EH (cell line): Measurements from ENCODE around the gene CRIM1.

ENCODE experiments used
- DNase-seq: peaks from one replicate; pipeline ENCODE4 v3.0.0-alpha.2; 2015; ENCODE audit warnings: low read depth

The CRIM1 gene

DNA sequence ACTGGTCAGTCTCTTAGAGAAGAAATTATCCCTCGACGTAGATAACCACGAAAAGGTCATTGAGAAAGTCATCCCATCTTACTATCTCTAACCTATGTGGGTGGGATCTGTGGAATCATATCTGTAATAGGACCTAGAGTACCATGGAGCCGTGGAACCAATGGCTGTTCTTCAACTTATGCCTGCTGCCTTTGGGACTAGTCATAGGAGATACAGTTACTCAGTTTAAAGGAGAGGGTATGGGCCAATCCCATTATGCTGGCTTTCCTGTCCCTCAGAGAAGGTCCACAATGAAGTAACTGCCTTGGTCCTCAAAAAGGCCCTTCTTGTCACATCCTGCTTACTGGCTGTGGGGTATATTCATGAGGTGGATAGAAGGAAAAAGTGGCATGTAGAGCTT lies 164.9 kb downstream of the CRIM1 start:
- DNase-seq: peak; percentile 44

DNA sequence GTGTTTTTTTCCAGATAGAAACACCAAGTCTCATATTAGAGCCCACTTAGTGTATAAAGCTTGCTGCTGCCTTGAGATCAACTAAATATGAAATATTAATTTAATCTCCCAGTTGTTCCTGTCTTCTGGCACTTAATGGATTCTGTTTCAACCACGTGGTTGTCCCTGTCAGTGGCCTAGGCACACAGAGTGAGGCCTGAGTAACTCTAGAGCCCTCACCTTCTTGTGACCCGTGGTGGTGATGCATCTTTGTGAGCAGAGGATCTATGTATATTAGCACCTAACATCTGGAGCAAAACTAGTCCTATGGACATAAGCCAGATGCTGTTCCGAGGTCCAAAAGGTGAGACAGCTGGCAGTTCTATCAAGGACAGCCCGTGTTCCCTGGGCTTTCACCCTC lies 167.6 kb downstream of the CRIM1 start:
- no peak for DNase-seq

DNA sequence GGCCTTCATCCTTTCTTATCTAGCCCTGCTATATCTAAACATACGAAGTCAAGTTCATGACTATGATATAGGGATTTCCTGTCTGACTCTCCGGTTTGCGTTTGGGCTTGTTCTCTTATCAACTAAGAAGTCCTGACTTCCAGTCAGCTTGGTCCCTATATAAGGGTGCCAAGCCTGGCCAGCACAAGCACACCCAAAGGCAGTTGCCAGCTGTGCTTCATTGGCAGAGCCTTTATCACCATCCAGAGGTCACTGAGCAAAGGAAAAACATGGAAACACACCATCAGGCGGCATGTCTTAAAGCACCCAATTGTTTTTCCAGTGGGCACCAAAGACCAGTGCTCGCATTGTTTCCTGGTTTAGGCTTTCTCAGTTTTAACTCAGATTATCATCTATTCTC lies 169.7 kb downstream of the CRIM1 start:
- DNase-seq: no peak

DNA sequence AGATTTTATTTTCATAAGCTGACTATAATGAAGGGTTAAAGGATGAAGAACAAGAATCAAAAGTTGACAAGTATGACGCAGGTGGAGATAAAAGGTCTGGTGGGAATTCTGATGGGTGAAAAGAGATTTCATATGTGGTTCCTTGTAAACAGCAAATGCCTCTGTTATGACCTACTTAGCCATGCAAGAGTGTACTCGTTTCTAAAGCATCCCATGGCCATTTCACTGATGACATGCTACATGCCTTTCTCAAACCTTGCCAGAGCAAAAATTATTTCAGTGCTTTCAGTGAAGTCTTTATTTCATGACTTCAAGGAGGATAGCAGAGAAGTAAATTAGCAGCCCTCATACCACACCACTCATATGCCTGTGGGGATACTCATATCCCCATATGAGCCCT lies 170.6 kb downstream of the CRIM1 start:
- peak; percentile 68 for DNase-seq

DNA sequence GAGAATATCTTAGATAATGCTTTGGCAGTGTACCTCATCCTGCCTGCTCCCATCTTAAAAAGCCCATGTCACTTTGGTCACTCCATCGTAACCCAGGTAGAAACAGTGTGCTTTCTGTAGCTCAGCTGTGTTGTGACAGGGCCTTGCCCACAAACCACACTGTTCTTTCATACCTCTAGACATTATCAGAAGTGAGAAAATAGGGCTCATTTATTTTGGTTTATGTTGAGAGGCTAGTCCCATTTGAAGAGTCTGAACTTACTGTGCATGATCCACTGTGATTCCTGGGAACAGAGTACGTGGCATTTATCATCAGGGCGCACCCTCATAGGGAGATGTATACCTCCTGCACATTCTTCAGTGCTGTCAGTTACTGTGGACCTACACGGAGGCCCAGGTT lies 172.7 kb downstream of the CRIM1 start:
- no peak for DNase-seq

DNA sequence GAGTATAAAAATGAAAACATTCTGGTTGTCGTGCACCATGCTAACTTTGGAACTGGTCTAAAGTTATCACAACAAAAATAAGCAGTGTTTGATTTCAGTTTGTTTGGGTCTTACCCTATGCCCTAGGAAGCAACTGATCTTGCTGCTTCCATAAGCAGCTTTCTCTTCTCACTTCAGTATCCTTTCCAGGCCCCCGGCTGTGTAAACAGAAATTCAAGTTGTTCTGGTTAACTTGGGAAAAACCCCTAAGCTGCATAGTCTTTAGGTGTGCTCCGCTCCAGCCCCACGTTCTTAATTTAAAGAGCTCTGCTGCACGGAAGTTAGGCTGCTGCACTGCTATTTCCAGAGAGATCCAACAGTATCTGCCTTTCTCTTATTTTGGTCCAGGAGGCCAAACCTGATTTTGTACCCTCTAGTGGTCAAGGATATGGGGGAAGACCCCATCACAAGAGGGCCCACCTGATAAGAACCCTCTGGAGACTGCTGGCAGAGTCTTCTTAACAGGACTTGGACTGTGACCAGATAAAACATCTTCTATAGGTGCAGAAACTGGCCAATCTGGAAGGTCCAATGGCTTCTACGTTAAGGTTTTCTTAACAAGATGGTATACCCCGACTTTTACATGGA lies 173.3 kb downstream of the CRIM1 start:
- DNase-seq: no peak

DNA sequence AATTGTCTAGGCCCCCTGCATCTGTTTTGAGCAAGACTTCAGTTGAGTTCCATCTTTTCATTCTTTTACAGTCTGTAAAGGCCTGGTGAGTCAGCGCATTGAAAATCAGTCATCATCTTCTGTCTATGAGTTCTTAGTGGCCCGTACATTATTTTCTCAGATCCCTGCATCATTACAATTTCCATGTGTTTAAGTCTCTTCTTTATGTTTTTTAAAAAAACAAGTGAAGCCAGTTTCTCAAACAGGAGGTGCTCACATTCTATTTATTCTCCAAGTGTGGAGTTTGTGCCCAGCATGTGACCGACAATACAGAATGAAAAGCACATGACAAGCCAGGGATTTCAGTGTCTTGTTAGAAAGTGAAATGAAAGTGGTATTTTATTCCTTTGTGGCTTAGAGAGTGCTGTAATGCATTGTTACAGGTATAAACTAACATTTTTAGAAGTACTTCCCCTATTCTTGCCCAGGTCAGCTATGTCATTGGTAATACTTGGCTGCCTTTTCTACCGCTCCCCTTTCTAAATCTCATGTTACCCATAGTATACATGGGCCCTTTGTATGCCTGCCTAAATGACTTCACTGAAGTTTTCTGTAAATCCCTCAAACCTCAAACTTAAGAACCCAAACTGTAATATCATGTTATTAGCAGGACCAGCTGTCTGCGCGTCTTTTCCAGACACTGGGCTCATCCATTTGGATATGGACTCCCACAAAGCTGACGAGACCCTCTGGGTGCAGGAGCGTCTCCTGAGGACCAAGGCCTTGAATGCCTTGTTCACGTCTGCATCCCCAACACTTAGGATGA lies 174.8 kb downstream of the CRIM1 start:
- peak; percentile 75 for DNase-seq

DNA sequence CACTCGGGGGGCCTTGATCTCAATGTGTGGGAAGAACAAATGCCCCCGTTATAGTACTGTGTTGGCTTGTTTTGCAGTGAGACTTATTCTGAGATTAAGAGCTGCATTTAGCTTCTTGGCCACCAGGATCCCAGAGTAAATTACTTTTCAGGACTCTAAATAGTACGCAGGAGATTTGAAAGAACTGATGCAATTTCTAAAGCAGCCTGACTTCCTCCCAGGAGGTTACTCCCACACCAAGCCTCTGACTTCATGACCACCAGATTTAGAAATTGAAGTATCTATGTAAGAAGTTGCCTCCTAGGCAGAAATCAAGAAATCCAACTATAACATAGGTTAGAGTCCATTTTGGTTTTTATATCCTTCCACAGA lies 175.4 kb downstream of the CRIM1 start:
- DNase-seq: peak; percentile 43

DNA sequence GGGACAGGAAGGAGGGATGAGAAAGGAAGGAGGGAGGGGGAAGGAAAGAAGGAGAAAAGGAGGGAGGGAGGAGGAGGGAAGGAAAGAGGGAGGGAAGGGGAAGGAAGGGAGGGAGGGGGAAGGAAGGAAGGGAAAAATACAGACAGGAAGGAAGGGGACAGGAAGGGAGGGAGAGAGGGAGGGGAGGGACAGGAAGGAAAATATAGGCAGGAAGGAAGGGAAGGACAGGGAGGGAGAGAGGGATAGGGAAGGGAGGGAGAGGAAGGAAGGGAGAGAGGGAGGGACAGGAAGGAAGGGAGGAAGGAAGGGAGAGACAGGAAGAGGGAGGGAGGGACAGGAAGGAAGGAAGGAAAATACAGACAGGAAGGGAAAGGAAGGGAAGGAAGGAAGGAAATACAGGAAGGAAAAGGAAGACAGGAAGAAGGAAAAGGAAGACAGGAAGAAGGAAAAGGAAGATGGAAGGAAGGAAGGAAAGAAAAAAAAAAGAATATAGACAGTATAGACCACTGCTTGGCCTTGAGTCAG lies 178.8 kb downstream of the CRIM1 start:
- no peak for DNase-seq

DNA sequence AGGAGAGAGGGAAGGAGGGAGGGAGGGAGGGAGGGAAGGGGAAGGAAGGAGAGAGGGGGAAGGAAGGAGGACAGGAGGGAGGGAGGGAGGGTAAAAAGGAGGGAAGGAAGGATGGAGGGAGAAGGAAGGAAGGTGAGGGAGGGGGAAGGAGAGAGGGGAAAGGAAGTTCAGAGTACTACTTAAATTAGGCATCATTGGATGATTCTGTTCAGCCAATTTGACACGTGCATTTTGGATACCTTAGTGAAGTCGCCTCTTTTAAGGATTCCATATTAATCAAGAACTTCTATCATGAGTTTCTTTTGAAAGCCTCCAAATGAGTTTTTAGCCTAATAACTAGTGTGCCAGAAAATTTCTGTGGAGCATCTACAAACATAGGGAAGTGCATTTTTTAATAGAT lies 179.5 kb downstream of the CRIM1 start:
- no peak for DNase-seq

DNA sequence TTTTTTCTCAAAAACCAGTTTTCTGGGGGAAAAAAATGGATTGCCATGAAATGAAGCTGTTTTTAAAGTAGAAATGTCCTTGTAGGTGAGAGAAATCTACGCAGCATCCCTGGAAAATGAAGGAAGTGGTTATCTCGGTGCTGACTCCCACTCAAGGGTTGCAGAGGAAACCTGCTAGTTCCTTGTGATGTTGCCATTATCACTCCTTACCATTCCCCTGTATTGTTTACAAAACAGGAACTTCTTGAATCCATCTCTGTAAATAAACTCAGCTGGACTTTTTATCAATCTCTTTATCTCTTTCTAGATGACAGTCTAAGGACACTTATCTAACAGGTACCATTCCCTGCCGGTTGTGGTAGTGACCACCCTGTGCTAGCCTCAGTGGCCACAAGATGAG lies 181.2 kb downstream of the CRIM1 start:
- DNase-seq: no peak

DNA sequence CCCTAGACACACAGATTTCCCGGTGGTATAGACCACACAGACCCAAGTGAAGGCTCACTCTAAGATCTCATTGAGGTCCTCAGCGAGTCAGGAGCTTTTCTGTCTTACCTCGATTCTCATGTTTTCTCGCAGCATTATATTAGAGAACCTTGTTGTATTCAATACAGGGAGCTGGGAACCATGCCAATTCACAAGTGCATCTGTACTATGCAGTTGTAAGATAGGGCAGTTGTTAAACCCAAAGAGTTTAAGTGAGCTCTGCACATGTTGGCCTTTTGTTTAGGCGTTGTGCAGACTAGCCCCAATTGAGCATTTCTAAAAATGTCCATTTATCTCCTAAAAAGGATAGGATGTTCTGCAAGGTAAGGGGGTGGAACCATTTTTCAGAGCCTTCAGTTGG lies 182.8 kb downstream of the CRIM1 start:
- DNase-seq: peak; percentile 49

DNA sequence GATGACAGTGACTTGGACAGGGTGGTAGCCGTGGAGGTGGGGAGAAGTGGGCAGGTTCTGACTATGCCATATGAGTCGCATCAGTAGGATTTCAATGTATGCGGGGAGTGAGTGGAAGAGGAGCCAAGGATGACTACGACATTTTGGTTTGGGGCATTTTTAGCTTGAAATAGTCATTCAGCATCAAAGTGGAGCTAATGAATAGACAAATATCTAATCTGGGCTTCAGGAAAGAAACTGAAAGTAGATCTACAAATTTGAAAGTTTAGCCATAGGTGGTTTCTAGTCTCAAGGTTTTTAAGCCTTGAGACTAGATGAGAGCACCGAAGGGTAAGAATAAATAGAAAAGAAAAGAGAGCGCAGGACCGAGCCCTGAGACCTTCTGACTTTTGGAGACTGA lies 184.1 kb downstream of the CRIM1 start:
- peak; percentile 85 for DNase-seq

DNA sequence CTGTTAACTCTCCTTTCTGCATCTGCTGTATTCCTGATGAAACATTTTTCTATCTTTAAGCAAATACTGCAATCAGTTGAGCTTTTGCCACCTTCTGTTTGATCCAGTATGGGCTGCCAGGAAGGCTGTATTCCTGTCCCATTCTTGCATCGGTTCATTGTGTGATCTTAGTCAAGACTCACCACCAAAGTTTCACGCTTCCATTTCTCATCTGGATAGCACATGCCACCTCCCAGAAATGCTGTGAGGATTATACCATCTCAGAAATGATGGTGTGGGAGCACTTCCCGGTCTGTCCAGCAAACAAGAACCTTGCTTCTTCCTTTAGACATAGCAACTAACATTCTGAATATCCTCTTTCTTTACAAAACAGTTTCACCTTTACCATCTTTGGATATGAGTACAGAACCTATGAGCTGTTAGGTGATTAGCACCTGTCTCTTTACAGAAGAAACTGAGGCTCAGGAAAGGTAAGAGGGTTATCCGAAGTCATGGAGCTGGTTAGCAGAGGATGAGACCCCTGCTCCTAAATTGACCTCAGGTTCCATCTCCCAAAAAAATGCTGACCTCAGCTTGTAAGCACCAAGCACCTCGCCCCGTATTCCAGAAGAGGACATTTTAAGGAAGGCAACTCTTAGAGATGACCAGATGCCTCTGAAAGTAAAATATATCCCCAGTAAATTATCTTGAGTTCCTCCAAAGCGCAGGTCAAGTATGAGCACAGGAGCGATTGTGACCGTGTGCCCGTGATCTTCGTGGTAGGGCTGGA lies 185.6 kb downstream of the CRIM1 start:
- peak; percentile 49 for DNase-seq

DNA sequence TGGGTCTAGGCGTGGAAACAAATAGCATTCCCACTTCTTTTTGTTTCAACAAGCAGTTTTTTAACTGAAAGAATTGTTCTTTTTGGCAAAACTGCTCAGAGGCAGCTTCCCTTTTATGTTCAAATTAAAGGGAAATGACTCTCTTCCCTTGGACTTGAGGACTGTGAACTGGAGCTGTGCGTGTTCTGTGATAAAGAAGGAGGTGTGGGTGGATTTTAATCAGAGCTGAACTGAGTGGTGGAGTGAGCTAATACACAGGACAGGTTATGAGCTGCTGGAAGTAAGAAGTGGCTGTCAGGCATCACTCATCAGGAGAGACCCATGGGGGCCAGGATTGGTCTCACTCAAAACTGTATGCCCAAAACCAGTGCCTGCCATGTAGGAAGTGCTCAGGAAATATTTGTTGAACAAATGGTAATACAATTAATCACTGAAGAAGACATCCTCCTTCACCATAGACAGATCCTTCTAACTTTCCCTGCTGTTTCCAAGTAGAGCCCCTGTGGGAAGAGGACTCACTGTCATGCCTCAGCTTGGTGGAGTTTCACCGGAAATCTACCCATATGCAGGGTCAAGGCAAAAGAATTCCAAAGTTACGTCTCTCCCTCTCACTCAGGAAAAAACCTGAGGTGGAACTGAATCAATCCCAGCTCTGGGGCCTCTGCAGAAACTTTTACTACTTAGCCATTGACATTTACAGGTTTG lies 186.5 kb downstream of the CRIM1 start:
- DNase-seq: peak; percentile 71

DNA sequence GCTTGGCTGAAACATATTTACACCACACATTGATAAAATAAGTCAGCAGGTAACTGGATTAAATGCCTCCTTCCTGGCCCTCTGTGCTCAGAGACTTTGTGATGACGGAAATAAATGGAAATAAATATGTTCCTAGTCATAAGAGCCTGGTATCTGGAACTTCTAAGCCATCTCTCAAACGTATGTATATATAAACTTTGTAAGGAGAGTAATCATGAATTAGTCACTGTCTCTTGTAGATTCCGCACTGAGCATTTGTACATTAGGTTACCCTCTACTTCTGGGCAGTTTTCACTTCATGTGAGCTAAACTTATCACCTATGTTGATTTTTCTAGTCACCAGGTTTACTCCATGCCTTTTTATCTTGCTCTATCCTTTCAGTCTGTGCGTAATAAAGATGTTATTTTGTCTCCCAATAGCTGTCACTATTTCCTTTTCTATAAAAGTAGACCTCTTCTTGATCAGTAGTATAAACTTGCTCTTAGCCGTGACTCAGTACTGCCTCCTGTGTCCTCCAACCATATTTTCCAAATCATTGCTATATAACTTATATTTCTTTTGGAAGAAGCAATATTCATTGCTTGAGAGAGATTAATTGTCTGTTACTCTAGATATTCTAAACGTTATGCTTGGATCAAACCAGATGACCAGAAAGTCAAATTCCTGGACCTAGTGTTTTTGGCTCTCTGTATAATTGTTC lies 189.2 kb downstream of the CRIM1 start:
- no peak for DNase-seq

DNA sequence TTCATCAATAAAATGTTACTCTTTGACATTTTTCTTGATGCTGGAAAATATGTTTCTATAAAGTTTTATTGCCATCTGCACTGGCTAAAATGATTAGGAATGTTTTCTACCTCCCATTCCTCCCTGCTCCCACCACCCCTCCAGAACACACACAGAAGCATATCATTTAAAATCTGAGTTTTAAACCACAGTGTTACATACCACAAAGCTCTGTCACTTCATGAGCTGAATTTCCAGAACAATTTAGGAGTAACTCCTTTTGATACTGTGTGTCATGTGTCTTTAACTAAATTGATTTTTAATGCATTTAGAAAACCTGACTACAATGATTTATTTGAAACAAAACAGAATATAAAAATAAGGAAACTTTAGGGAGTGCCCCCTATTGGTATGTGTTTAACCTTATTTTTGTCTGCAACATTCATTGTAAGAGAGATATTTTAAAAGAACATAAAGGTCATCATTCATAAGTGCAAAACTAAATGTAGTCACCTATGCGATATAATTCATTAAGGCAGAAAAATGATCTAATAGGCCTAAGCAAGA lies 190.4 kb downstream of the CRIM1 start:
- peak; percentile 68 for DNase-seq

DNA sequence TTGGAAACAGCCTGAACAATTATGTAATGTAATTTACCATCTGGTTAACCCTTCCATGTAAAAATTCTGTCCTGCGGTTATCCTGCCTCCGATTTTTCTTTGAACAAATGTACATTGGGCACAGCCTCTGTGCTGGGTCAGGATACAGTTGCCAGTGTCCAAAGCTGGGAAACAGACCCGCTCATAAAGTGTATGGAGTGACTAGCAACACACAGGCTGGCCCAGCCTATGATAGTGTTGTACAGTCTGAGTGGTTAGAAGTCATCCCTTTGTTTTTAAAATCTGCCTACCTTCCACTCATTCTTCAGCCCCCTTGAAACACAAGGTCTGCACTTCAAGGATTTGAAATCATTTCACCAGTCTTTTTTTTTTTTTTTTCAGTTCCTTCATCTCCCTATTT lies 192.3 kb downstream of the CRIM1 start:
- no peak for DNase-seq

DNA sequence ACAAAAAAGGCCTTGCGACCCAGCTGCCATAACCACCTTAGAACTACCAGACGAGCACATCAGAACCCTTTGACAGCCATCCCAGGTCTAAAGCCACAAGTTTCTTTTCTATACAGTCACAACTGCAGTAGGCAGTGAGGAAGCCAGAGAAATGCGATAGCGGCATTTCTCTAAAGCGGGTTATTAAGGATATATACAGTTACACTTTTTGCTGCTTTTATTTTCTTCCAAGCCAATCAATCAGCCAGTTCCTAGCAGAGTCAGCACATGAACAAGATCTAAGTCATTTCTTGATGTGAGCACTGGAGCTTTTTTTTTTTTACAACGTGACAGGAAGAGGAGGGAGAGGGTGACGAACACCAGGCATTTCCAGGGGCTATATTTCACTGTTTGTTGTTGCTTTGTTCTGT lies 193.6 kb downstream of the CRIM1 start:
- DNase-seq: peak; percentile 68

DNA sequence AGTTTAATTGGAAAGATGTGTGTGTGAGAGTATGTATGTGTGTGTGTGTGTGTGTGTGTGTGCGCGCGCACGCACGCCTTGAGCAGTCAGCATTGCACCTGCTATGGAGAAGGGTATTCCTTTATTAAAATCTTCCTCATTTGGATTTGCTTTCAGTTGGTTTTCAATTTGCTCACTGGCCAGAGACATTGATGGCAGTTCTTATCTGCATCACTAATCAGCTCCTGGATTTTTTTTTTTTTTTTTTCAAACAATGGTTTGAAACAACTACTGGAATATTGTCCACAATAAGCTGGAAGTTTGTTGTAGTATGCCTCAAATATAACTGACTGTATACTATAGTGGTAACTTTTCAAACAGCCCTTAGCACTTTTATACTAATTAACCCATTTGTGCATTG lies 194.4 kb downstream of the CRIM1 start:
- no peak for DNase-seq

DNA sequence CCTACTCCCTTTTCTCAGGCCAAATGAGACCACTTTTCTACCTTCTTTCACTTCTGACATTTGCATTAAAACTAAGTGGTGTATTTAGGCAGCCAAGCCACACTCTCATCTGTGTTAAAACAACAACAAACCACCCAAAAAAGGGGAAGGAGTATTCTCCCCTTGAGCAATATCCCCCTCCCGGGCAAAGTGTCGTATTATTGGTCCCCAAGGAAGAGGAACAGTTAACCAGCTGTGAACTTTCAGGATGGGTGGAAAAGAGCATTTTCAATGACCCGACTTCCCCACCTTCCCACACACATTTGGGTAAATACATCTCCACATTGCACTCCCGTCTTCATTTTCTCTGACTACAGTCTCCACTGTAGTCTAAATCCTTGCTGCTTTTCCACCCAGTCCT lies 198.1 kb downstream of the CRIM1 start:
- DNase-seq: peak; percentile 46
